ENCODE measurements around the gene PDPR.
"Not testable (repeated sequence)": the region's sequence is repeated elsewhere in the genome, so short reads cannot be mapped to it uniquely, and the experiment has no call there.

The PDPR gene

DNA sequence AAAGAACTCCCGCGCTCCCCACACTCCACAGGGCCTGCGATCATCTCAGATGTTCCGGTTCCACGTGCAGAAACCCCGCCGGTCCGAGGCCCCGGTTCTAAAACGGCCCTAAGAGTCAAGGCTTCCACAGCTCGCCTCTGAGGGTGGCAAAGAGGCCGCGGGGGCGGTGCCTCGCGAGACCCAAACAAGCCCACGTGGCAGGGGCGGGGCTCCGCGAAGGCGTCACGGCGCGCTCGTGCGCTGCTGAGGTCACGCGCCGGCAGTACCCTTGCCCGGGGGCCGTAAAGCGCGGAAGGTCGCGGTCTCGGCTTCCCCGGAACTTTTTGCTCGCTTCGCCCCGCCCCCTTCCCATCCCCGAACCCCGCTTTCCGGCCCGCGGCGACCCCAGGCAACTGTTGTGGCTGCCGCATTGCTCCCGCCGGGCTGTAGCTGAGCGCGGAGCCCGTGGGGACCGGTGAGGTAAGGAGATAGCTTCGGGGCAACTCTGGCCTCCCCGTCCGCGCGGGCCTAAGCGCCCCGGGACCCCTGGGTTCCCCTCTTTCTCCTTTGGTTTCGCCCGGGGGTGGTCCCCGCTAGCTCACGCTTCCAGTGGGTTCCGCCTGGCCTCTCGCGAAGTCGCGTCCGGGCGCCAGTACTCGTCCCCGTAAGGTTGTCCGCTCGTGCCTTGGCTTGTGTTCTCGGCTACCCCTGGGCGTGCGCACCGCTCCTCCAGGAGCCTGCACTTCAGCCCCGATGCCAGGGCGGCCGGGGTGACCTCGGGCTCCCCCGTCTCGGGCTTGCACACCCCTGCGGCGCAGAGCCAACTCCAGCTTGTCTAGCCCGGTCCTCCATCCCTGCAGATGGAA, at the start of gene PDPR:
Gene PDPR (plus strand): TSS at position 351 of the 845 bp plus-strand sequence. CDS start 6,161 bp downstream, outside the sequence.
- DNase-seq, result peak; percentile 83

DNA sequence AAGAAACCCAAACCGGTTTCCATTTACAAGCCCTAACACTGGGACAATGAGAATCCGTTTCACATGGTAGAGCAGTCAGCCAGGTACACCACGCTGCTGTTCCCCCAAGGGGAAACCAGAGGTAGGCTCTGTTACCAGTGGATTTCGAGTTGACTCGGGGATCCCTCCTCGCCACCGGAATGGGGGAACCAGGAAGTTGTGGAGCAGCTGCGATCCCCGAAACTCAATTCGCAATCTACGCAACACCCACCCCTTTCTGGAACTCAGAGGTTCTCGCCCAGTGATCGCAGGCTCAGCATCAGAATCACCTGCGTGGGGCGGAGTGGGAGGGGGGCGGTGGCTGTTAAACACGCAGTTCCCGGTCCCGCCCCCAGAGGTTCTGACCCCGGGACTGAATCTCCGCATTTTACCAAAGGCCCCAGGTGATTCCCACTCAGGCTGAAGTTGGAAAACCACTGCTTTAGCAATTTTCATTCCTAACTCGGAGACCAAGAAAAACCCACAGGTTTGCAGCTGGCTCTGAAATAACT, 49.2 kb upstream of the PDPR start:
- not testable (repeated sequence) for DNase-seq

DNA sequence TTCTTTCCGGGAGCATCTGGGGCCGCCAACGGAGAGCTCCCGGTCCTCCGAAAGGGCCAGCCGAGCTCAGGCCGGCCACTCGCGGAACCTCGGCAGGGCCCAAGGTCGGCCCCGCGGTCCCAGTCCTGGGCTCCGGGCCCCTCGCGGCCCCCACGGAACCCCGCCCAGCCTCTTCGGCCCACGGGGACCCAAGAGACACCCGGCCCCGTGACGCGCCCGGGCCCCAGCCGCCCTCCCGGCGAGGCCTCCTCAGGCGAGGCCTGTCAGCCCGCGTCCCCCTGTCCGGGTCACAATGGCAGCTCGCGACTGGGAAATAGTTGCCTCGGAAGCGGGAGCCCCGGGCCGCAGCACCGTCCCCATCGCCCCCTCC, 48.8 kb upstream of the PDPR start:
- not testable (repeated sequence) for DNase-seq

DNA sequence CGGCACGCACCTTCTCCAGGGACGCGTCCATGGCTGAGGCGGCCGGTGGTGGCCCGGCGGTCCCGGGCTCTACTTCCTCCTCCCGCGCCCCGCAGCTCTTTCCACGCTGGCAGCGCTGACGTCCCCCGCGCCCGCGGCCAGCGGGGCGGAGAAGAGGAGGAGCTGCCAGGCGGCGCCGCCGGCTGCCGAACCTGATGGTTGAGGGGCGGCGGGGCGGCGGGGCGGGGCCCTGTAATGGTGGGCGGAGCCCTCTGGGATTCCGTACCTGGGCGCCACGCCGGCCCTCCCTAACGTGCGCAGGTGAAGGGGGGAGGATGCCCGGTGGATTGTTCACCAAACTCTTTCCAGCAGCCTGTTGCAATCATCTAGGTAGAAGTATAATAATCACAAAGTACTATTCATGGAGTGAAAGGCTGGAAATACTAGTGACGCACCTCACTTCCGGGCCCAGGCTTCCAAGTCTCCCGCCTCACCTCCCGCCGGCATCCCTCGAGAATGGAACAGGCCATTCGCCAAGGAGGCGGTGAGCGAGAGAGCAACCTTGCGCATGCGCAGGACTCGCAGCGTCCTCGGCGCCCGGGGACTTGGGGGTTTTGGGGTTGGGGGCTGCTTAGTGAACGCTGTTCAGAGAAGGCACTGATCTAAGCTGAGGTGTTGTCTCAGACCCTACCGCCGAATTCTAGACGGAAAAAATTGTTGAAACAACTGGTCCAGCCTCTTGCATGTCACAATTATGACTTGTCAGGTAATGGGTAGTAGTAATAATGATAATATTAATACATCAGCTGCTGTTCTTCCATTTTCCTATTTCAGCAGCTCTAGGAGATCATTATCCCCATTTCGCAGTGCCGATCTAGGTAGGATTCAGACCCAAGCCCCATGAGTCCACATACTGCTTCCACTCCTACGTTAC, 48.1 kb upstream of the PDPR start:
- peak; percentile 66 for DNase-seq

DNA sequence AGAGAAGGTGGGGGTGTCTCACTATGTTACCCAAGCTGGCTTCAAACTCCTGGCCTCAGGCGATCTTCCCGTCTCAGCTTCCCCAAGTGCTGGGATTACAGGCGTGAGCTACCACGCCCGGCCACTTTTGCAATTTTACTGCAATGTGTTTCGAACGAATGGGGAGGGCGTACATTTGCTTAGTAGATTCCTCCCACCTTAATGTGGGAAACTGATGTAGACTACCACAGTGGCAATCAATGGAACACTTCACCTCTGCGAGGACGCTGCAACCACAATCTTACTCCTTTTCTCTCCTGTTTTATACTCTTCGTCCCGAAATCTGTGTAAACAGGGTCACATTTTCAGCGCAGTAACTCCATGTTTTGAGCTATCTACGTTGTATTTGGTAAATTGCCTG, 47.4 kb upstream of the PDPR start:
- not testable (repeated sequence) for DNase-seq

DNA sequence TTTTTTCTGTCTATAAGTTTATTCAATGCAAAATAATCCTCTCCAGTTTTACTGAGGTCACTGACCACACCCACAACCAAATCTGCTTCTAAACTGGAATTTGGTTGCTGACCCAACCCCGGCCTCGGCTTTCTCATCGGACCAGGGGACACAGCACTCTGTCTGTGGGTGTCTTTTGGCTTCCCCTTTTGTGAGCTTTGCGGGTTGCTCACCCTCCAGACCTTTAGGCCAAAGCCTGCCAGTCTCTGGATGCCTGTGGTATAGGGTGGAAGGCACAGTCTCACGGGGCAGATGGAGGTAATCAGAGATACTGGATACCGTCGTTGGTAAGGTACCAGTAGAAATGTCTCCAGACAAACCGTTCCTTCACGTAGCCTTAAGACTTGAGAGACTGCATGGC, 35.1 kb upstream of the PDPR start:
- not testable (repeated sequence) for DNase-seq

DNA sequence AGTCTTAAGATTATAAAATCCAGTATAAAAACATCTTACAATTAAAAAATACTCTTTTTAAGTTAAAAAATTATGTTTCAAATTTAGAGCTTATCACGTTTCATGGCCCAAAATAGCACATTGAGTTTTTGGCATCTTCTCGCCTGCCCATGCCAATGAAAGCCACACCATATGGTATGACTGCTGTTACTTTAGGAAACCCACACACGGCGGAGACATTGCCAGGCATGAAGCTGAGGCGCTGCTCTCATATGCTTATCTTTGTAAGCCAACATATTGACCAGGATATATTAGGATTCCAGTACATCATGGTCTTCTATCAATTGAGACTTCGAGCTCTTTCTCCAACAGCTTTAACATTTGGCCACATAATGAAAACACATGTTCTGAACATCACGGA, 32.9 kb upstream of the PDPR start:
- not testable (repeated sequence) for DNase-seq

DNA sequence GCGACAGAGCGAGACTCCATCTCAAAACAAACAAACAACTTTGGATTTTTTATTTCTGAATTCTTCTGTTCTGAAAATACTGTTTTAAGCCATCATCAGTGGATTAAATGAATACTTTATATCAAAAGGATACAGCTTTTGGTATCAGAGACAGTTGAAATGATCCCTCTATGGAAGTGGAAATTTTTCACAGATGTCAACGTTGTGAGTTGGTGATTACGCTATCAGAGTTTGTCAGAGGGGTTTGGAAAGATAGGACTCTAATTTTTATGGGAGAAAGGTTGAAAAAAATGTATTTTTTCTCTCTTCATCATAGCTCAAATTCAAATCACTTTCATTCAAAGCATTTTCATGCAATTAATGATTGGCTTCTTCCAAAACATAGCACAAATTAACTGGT, 30.2 kb upstream of the PDPR start:
- DNase-seq, result not testable (repeated sequence)

DNA sequence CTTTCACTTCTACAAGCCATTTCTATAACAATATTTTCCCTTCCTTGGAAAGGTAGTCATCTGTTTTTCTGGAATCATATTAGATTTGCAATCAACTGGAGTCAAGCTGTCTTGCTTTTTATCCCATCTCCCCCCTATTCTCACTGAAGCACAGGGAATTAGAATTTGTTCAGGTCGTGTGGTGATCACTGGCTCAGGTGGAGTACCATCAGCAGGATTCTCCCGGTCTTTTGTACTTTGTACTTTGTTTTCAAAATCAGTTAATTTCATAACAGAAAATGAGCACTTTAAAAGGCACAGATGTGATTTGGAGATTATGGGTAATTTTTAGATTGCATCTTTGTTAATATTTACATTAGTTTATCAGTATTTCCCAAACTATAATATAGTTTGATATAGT, 26.0 kb upstream of the PDPR start:
- not testable (repeated sequence) for DNase-seq

DNA sequence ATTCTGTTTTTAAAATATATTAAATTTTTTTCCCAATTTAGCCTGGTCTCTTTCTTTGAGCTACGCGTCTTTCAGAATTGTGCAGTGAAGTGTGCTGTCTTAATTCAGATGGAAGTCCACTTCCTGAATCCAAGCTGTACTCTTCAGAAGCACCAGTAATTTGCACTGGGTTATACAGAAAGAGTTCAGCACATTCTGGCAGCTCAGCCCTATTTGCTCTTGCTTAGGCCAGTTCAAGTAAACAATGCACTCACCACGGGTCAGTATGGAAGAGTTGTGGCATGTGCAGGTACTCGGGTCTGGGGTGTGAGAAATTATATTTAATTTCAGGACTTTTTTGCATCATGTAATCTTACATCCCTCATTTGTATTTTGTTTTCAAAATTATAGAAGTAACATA, 25.3 kb upstream of the PDPR start:
- DNase-seq, result not testable (repeated sequence)

DNA sequence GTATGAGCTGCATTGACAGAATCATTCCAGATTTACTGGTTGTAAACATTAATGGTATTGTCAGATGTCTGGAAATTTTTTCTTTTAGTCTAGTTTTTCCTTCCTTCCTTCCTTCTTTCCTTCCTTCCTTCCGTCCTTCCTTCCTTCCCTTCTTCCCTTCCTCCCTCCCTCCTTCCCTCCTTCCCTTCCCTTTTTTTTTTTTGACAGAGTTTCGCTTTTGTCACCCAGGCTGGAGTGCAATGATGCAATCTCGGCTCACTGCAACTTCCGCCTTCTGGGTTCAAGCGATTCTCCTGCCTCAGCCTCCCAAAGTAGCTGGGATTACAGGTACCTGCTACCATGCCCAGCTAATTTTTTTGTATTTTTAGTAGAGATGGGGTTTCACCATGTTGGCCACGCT, 24.8 kb upstream of the PDPR start:
- not testable (repeated sequence) for DNase-seq

DNA sequence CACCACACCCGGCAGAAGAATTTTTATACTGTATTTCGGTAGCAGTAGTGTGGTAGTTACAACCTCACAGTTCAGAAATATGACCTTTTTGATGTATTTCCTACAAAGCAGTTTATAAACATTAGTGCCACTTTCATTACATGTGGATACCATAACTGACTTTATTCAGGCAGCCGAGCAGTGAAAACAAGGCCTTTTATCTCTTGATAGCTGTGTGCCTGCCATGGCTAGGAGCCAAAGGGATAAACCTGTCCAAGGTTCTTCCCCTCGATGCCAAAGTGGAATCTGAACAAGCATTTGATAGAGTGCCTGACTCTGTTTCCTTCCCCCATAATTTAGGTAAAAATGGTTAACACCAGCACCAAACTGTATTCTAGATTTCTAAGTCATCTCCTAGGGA, 23.0 kb upstream of the PDPR start:
- not testable (repeated sequence) for DNase-seq

DNA sequence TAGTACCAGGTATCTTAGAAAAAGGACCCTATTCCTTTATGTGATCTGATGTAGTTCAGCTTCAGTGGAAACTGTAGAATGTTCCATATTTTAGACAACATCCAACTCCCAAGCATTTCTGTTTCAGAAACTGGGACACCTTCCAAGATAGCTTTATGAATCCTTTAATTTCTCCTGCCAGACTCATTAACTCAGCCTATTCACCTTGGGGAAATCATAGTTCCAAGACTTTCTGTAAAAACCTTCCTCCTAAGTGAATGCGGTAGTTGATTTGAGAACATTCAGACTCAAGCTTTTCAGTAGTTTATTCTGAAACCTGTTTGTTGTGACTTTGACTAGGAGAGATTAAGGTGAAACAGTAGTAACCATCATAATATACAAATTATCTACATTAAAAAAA, 20.0 kb upstream of the PDPR start:
- not testable (repeated sequence) for DNase-seq

DNA sequence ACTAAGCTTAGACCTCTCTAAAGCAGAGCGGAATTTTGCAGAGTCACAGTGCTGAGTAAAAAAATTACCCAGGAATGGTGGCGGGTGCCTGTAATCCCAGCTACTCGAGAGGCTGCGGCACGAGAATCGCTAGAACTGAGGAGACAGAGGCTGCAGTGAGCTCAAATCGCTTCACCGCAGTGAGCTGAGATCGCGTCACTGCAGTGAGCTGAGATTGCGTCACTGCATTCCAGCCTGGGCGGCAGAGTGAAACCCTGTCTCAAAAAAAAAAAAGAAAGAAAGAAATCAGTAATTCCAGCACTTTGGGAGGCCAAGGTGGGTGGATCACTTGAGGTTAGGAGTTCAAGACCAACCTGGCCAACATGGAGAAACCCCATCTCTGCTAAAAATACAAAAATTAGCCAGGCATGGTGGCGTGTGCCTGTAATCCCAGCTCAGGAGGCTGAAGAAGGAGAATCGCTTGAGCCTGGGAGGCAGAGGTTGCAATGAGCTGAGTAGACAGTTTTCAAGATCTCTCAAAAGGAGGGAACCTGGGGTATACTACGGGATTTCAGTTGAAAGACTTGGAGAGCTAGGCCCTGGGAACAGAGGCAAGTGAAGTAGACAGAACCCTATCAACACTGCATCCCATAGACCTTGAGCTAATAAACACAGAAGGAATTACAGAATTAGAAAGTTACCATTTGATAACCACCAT, 4.4 kb upstream of the PDPR start:
- DNase-seq, result not testable (repeated sequence)

DNA sequence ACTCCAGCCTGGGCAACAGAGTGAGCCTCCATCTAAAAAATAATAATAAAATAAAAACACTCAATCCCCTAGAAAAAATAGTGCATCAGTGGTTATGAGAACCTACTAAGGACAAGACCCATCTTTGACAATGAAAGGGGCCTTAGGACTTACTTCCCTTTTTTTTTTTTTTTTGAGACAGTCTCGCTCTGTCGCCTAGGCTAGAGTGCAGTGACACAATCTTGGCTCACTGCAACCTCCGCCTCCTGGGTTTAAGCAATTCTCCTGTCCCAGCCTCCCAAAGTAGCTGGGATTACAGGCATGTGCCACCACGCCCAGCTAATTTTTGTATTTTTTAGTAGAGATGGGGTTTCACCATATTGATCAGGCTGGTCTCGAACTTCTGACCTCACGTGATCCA, 2.0 kb upstream of the PDPR start:
- not testable (repeated sequence) for DNase-seq

DNA sequence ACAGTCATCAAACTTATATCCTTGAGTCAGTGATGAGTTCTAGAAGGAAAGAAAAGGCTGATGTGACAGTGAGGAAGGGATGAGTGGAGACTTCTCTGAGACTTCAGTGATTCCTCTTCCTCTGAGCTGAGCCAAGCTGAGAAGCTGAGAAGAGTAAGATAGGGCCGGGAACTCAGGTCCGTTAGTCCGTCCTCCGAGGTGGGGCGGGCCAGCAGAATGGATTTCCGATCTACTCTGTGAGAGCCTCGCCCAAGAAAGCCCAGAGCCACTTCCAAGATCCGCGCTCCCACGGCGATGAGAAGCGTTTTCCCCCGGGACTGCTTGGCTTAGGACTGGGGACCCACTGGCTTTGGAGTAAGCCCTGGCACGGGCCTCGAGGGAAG, 542 bp upstream of the PDPR start:
- not testable (repeated sequence) for DNase-seq

DNA sequence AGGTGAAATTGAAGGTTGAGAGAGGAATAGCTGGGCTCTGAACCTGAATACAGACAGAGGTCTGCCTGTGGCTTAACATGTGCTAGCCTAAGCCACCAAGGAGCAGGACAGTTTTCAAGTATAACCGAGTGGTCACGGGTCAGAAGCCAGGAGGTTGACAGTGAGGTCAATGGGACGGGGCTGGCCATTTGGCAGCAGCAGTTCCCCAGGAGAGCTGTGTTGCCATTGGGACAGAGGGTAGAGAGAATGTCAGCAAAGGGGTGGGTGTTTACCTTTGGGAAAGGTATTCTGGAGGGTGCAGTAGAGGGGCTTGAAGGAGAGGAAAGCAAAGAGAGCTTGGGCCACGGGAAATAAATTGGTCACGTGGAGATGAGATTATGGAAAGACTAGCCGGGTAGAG, 4.2 kb downstream of the PDPR start:
- not testable (repeated sequence) for DNase-seq

DNA sequence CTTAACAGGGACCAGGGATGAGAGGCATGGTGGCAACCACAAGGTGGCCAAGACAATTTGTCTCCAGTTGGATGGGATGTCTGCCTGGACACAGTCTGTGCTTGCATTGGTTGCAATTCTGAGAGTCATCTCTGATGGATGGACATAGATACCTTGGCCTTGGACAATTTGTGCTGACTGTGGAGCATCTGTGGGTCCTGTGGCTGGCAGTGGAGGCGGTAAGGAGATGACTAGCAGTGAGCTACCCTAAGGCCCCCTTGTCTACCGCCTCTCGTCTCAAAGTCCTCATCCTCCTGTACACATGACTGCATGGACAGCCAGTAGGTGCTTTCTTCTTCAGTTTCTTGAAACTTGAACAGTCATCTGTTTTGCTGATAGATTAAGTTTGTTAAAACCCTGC, 4.6 kb downstream of the PDPR start:
- not testable (repeated sequence) for DNase-seq

DNA sequence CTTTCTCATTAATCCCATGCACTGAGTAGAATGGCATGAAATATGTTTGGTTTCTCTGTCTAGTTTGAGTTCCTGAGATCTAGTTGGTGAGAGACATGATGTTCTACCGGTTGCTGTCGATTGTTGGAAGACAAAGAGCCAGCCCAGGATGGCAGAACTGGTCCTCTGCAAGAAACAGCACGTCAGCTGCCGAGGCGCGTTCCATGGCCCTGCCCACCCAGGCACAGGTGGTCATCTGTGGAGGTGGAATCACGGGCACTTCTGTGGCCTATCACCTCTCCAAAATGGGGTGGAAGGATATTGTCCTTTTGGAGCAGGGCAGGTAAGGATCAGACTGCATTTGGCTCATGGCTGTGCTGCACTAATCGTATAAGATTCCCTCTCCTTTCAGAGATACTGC, 6.3 kb downstream of the PDPR start:
- not testable (repeated sequence) for DNase-seq

DNA sequence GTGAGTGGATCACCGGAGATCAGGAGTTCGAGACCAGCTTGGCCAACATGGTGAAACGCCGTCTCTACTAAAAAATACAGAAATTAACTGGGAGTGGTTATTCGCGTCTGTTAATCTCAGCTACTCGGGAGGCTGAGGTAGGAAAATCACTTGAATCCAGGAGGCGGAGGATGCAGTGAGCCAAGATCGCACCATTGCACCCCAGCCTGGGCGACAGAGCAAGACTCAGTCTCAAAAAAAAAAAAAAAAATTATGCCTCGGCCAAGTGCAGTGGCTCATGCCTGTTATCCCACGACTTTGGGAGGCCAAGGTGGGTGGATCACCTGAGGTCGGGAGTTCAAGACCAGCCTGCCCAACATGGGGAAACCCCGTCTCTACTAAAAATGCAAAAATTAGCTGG, 9.7 kb downstream of the PDPR start:
- DNase-seq, result not testable (repeated sequence)

DNA sequence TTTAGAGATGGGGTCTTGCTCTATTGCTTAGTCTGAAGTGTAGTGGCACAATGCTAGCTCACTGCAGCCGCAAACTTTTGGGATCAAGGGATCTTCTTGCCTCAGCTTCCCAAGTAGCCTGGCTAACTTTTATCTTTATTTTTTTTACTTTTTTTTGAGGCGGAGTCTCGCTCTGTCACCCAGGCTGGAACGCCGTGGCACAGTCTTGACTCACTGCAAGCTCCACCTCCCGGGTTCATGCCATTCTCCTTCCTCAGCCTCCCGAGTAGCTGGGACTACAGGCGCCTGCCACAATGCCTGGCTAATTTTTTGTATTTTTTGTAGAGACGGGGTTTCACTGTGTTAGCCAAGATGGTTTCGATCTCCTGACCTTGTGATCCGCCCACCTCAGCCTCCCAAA, 12.1 kb downstream of the PDPR start:
- not testable (repeated sequence) for DNase-seq

DNA sequence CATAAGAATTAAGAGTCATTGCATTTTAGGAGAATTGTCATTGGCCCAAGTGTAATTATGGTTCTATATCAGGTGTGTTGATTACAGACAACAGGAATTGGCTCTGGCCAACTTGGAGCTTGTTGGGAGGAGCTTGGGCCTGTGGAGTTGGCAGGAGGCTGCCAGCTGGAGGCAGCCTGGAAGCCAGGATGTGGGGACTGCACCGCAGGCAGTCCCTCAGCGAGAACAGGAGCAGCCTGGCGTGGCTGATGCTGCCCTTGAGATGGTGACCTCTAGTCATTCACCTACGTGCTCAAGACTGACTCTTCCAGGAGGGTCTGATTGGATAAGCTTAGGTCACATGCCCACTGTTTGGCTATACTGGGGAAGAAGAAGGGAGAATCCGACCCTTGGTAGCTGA, 13.6 kb downstream of the PDPR start:
- not testable (repeated sequence) for DNase-seq

DNA sequence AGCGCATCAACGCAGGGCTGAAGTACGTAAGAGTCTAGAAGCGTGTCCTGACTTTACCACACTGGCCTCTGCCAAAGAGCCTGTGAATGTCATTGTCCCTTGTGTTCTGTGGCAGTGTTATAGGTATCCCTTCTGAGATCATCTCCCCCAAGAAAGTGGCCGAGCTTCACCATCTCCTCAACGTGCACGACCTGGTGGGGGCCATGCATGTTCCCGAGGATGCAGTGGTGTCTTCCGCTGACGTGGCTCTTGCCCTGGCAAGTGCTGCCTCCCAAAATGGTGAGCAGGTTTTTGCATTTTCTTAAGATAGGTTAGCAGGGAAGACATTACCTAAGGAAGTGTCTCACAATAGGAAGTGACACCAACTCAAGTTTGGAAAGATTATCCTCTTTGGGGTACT, 14.7 kb downstream of the PDPR start:
- DNase-seq, result not testable (repeated sequence)

All from T1000 (cell line).